Activated CD8-positive, alpha-beta T cell treated with anti-CD3 and anti-CD28 coated beads for 36 hours (primary cell): ENCODE results near the gene PGGHG. TPM values are rescaled to one million over a fixed set of nuclear protein-coding genes. Genes with fewer than 3 reads are reported as not detected.
"Not testable (repeated sequence)": the region's sequence is repeated elsewhere in the genome, so short reads cannot be mapped to it uniquely, and the experiment has no call there.

Experiments used
- ATAC-seq: fragments of 200-7000 bp; cut with Tn5 transposase; one replicate; pipeline ENCODE4 v1.10.0; 2021; ENCODE audit warnings: mild to moderate bottlenecking, moderate library complexity
- CTCF ChIA-PET: fragments of 350-600 bp; sonication (Branson Sonifier 250); formaldehyde crosslinking; loops from one replicate; lab custom pipeline; 2021; ENCODE audit warnings: antibody characterized with exemption; lab: Charles Lee
- POLR2A ChIA-PET: fragments of 350-600 bp; sonication (Branson Sonifier 250); formaldehyde crosslinking; loops from one replicate; lab custom pipeline; 2021; ENCODE audit warnings: antibody characterized with exemption; lab: Charles Lee
- DNase-seq: peaks from one replicate; pipeline ENCODE4 v3.0.0-alpha.2; 2020
- H3K27ac Mint-ChIP-seq: one replicate; pipeline ENCODE4 v1.8.0; 2021; ENCODE audit warnings: mild to moderate bottlenecking, mixed read lengths
- H3K27me3 Mint-ChIP-seq: one replicate; pipeline ENCODE4 v1.8.0; 2021; ENCODE audit warnings: mixed read lengths
- H3K36me3 Mint-ChIP-seq: one replicate; pipeline ENCODE4 v1.8.0; 2021; ENCODE audit warnings: low read depth, mixed read lengths
- H3K4me1 Mint-ChIP-seq: one replicate; pipeline ENCODE4 v1.8.0; 2021; ENCODE audit warnings: low read depth, mixed read lengths
- H3K4me3 Mint-ChIP-seq: one replicate; pipeline ENCODE4 v1.8.0; 2021; ENCODE audit warnings: mild to moderate bottlenecking, moderate library complexity, mixed read lengths
- H3K9me3 Mint-ChIP-seq: one replicate; pipeline ENCODE4 v1.8.0; 2021; ENCODE audit warnings: mixed read lengths
- intact Hi-C: fragments of 100-400 bp; cut with micrococcal nuclease; formaldehyde crosslinking; loops from one replicate; pipeline ENCODE4 v1.10.0; 2022
- total RNA-seq, 2 experiments: library from RNA; stranded (reverse); gene quantifications; one replicate each; pipeline ENCODE4 v1.2.3, GENCODE V29; 2021
- TF ChIP-seq, protein P1 (sequence below): fragments of 200-600 bp; IDR thresholded peaks from one replicate; pipeline ENCODE4 v1.8.0; 2022; ENCODE audit warnings: antibody characterized with exemption, mild to moderate bottlenecking

The PGGHG gene
- total RNA-seq, 2 experiments from 2014 or later: 298 to 308 TPM

DNA sequence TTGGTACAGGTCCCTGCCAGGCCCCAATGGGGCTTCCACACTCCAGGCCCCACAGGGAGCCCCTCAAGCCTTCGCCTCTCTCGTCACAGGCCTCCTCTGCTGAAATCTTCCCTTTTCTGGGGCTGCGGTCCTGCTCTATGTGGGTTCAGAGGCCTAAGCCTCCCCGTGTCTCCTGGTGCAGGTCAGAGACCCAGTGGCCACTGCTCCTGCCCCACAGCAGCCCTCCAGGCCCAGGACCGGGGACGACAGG lies 37.6 kb downstream of the PGGHG start:
- no peaks in the 10 kb centered on the region for H3K27me3 Mint-ChIP-seq
- ChIA-PET CTCF (interaction anchor here (1.2 to 1.9 kb wide), 5 partner anchors 10 to 29 kb away, joined by 3 to 9 read pairs (median 3); no protein-coding TSS in a partner anchor), POLR2A (interaction anchor here (0.9 to 5.8 kb wide), 7 partner anchors 10 to 183 kb away, joined by 3 to 41 read pairs (median 4); no protein-coding TSS in a partner anchor)
- ATAC-seq: peak; percentile 3
- no peaks in the 10 kb centered on the region for H3K9me3 Mint-ChIP-seq
- H3K27ac Mint-ChIP-seq: peak overlapping the region; percentile 99
- peak overlapping the region; percentile 72 for H3K4me3 Mint-ChIP-seq
- peaks cover 68% of the 10 kb centered on the region for H3K4me1 Mint-ChIP-seq
- peaks cover 2% of the 10 kb centered on the region for H3K36me3 Mint-ChIP-seq
- TF ChIP-seq, protein P1, sequence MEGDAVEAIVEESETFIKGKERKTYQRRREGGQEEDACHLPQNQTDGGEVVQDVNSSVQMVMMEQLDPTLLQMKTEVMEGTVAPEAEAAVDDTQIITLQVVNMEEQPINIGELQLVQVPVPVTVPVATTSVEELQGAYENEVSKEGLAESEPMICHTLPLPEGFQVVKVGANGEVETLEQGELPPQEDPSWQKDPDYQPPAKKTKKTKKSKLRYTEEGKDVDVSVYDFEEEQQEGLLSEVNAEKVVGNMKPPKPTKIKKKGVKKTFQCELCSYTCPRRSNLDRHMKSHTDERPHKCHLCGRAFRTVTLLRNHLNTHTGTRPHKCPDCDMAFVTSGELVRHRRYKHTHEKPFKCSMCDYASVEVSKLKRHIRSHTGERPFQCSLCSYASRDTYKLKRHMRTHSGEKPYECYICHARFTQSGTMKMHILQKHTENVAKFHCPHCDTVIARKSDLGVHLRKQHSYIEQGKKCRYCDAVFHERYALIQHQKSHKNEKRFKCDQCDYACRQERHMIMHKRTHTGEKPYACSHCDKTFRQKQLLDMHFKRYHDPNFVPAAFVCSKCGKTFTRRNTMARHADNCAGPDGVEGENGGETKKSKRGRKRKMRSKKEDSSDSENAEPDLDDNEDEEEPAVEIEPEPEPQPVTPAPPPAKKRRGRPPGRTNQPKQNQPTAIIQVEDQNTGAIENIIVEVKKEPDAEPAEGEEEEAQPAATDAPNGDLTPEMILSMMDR: no peak
- DNase-seq: no peak
- intact Hi-C loops: no loop called here

DNA sequence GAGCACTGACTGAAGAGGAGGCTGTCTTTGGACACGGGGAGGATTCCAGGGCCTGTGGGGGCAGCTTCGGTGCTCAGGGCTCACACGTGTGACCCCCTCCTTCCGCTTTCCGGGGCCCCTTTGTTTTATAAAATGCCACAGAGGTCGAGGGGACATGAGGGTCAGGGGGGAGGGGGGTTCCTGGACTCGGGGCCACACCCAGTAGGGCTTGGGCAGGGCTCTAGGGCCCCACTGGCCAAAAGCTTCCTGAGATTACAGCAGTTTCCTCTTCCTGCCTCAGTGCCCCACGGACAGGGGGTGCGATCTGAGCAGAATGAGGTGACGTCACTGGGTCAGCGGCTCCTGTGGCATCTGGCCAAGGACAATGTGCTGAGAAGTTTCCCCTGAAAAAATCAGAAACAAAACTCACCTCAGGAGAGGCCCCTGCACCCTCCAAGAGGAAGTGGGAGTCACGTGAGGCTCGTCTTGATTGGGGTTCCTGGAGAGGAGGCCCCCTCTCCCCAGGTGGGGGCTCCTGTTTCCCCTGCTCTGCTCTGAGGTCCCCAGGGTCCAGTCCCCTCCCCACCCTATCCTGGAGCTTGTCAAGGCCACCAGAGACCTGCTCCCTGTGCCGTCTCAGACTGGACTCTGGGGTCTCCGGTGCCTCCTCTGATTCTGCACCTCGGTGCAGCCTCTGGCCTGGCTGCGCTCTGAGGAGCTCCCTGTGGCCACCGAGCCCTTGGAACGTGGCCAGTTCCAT lies 38.1 kb downstream of the PGGHG start:
- Mint-ChIP-seq H3K27me3 (no peaks in the 10 kb centered on the region), H3K36me3 (peaks cover 3% of the 10 kb centered on the region), H3K4me3 (peak overlapping the region; percentile 72), H3K4me1 (peaks cover 73% of the 10 kb centered on the region), H3K27ac (peak overlapping the region; percentile 99), H3K9me3 (no peaks in the 10 kb centered on the region)
- TF ChIP-seq, protein P1: no peak
- ChIA-PET CTCF (interaction anchor here (1.0 to 1.9 kb wide), 9 partner anchors 10 to 124 kb away, joined by 3 to 9 read pairs (median 3); no protein-coding TSS in a partner anchor), POLR2A (interaction anchor here (0.9 to 5.8 kb wide), 7 partner anchors 9 to 182 kb away, joined by 3 to 41 read pairs (median 4); no protein-coding TSS in a partner anchor)
- DNase-seq: peak; percentile 94
- peak; percentile 62 for ATAC-seq
- intact Hi-C loops: no loop called here

- H3K36me3 Mint-ChIP-seq: peaks cover 3% of the 10 kb centered on the region
- ATAC-seq (no peak), DNase-seq (no peak)
- H3K9me3 Mint-ChIP-seq: no peaks in the 10 kb centered on the region
- no peaks in the 10 kb centered on the region for H3K27me3 Mint-ChIP-seq
- peak overlapping the region; percentile 72 for H3K4me3 Mint-ChIP-seq
- ChIA-PET POLR2A (interaction anchor here (0.6 to 5.8 kb wide), 6 partner anchors 9 to 60 kb away, joined by 3 to 41 read pairs (median 6); no protein-coding TSS in a partner anchor), CTCF (interaction anchor here (1.0 to 1.9 kb wide), 8 partner anchors 11 to 123 kb away, joined by 3 to 9 read pairs (median 3); no protein-coding TSS in a partner anchor)
- peak overlapping the region; percentile 99 for H3K27ac Mint-ChIP-seq
- peaks cover 73% of the 10 kb centered on the region for H3K4me1 Mint-ChIP-seq
- TF ChIP-seq, protein P1: no peak
- intact Hi-C loops: no loop called here
These were observed 38.6 kb downstream of the PGGHG start for GRCh38 chr11:327581-327923.

DNA sequence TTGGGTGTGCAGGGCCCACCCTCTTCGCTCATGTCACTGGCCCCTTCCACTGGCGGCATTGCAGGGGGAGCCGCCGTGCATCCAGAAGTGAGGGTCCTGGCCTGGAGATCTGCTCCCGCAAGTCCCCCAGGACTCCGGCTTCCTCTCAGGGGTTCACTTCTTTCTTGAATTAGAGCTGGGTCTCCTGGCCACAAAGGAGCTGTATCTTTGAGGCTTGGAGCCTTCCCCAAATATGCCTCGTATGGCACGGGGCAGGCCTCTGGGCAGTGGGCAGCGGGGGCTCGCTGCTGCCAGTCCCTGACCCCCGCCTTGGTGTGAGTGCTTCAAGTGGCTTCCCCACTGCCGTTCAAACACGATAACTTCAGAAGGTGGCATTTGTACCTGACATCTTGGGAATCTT lies 39.1 kb downstream of the PGGHG start:
- Mint-ChIP-seq H3K4me1 (peaks cover 76% of the 10 kb centered on the region), H3K27me3 (no peaks in the 10 kb centered on the region), H3K9me3 (peaks cover 2% of the 10 kb centered on the region), H3K36me3 (peaks cover 3% of the 10 kb centered on the region), H3K27ac (no peak overlapping the region), H3K4me3 (no peak overlapping the region)
- TF ChIP-seq, protein P1: no peak
- intact Hi-C loops: no loop called here
- CTCF ChIA-PET: interaction anchor here (1.0 to 1.9 kb wide), 5 partner anchors 11 to 123 kb away, joined by 3 to 9 read pairs (median 3); no protein-coding TSS in a partner anchor
- no peak for ATAC-seq
- DNase-seq: no peak
- POLR2A ChIA-PET: interaction anchor here (0.6 to 5.8 kb wide), 5 partner anchors 8 to 61 kb away, joined by 3 to 41 read pairs (median 23); no protein-coding TSS in a partner anchor

- Mint-ChIP-seq H3K4me3 (peak overlapping the region; percentile 70), H3K27ac (peak overlapping the region; percentile 89), H3K4me1 (peaks cover 75% of the 10 kb centered on the region)
- ATAC-seq, intact Hi-C loops, DNase-seq, H3K27me3 Mint-ChIP-seq, H3K36me3 Mint-ChIP-seq, H3K9me3 Mint-ChIP-seq: not testable (repeated sequence)
- ChIA-PET POLR2A (interaction anchor here (1.7 to 5.8 kb wide), 6 partner anchors 8 to 27 kb away, joined by 8 to 41 read pairs (median 20); partner anchors contain the start of gene IFITM3), CTCF (interaction anchor here (1.3 to 2.8 kb wide), 5 partner anchors 11 to 26 kb away, joined by 5 to 15 read pairs (median 5); no protein-coding TSS in a partner anchor)
These were observed 39.7 kb downstream of the PGGHG start for GRCh38 chr11:328516-329100.
